ENCODE results near the gene RIOK2. TPM values are rescaled to one million over a fixed set of nuclear protein-coding genes. Genes with fewer than 3 reads are reported as not detected.

RIOK2 gene
- total and polyA plus RNA-seq, 2 donors (not counting 1 experiment from before 2014, with no cell fraction given): 18.2 to 24.6 TPM

- Histone ChIP-seq H3K4me2 (ENCODE audit: extremely low read depth, insufficient read depth, low read length) (no peak overlapping the region), H3K27ac (ENCODE audit: insufficient read depth, low read length) (no peak overlapping the region), H3K4me3 (replicated peaks in 1 of 4; ENCODE audit: control extremely low read depth in 1 of 4, insufficient read depth in 1 of 4, low read depth in 3 of 4, low read length in 4 of 4) (no peak overlapping the region), H3K9me3 (ENCODE audit: control insufficient read depth, insufficient read depth, low read depth, low read length) (no peaks in the 10 kb centered on the region), H4K20me1 (ENCODE audit: control insufficient read depth, extremely low read depth, insufficient read depth, low read length) (no peaks in the 10 kb centered on the region), H3K9ac (ENCODE audit: insufficient read depth, low read length) (no peak overlapping the region), H2AFZ (ENCODE audit: low read length) (no peak overlapping the region), H3K79me2 (ENCODE audit: control insufficient read depth, insufficient read depth, low read length) (no peaks in the 10 kb centered on the region), H3K27me3 (ENCODE audit: control insufficient read depth, insufficient read depth, low read length) (no peaks in the 10 kb centered on the region), H3K4me1 (ENCODE audit: control insufficient read depth, extremely low read depth, insufficient read depth, low read length) (no peaks in the 10 kb centered on the region), H3K36me3 (ENCODE audit: control insufficient read depth, insufficient read depth, low read length) (no peaks in the 10 kb centered on the region)
- no peak for TF ChIP-seq CTCF (conservative IDR thresholded peaks at IDR 0.05 in 1 of 2, IDR thresholded peaks at IDR 0.05 in 1 of 2; ENCODE audit: low read depth in 1 of 2, low read length in 2 of 2)
- TF ChIP-seq EZH2 (IDR thresholded peaks at IDR 0.05; ENCODE audit: low read length, missing control alignments): no peak
- no peak for DNase-seq (ENCODE audit: low read depth in 2 of 2)
Measured at GRCh38 chr5:97208184-97208713, 25.2 kb upstream of the RIOK2 start.

GRCh38 chr5:97194366-97194765, 11.3 kb upstream of the RIOK2 start:
- H3K9me3 ChIP-seq (ENCODE audit: control insufficient read depth, insufficient read depth, low read depth, low read length): no peaks in the 10 kb centered on the region
- H3K4me3 ChIP-seq (replicated peaks in 1 of 4; ENCODE audit: control extremely low read depth in 1 of 4, insufficient read depth in 1 of 4, low read depth in 3 of 4, low read length in 4 of 4): no peak overlapping the region
- H3K79me2 ChIP-seq (ENCODE audit: control insufficient read depth, insufficient read depth, low read length): no peaks in the 10 kb centered on the region
- no peaks in the 10 kb centered on the region for H3K27me3 ChIP-seq (ENCODE audit: control insufficient read depth, insufficient read depth, low read length)
- TF ChIP-seq EZH2 (IDR thresholded peaks at IDR 0.05; ENCODE audit: low read length, missing control alignments) (no peak), CTCF (conservative IDR thresholded peaks at IDR 0.05 in 1 of 2, IDR thresholded peaks at IDR 0.05 in 1 of 2; ENCODE audit: low read depth in 1 of 2, low read length in 2 of 2) (no peak)
- H3K4me2 ChIP-seq (ENCODE audit: extremely low read depth, insufficient read depth, low read length): no peak overlapping the region
- no peak overlapping the region for H3K27ac ChIP-seq (ENCODE audit: insufficient read depth, low read length)
- no peaks in the 10 kb centered on the region for H3K4me1 ChIP-seq (ENCODE audit: control insufficient read depth, extremely low read depth, insufficient read depth, low read length)
- no peak for DNase-seq (ENCODE audit: low read depth in 2 of 2)
- no peaks in the 10 kb centered on the region for H4K20me1 ChIP-seq (ENCODE audit: control insufficient read depth, extremely low read depth, insufficient read depth, low read length)
- H2AFZ ChIP-seq (ENCODE audit: low read length): no peak overlapping the region
- no peaks in the 10 kb centered on the region for H3K36me3 ChIP-seq (ENCODE audit: control insufficient read depth, insufficient read depth, low read length)
- no peak overlapping the region for H3K9ac ChIP-seq (ENCODE audit: insufficient read depth, low read length)

- no peak for DNase-seq (ENCODE audit: low read depth in 2 of 2)
- Histone ChIP-seq H3K9ac (ENCODE audit: insufficient read depth, low read length) (no peak overlapping the region), H3K36me3 (ENCODE audit: control insufficient read depth, insufficient read depth, low read length) (no peaks in the 10 kb centered on the region), H3K4me3 (replicated peaks in 1 of 4; ENCODE audit: control extremely low read depth in 1 of 4, insufficient read depth in 1 of 4, low read depth in 3 of 4, low read length in 4 of 4) (no peak overlapping the region), H3K27me3 (ENCODE audit: control insufficient read depth, insufficient read depth, low read length) (no peaks in the 10 kb centered on the region), H3K27ac (ENCODE audit: insufficient read depth, low read length) (no peak overlapping the region), H2AFZ (ENCODE audit: low read length) (no peak overlapping the region), H3K4me2 (ENCODE audit: extremely low read depth, insufficient read depth, low read length) (no peak overlapping the region), H3K79me2 (ENCODE audit: control insufficient read depth, insufficient read depth, low read length) (no peaks in the 10 kb centered on the region), H3K9me3 (ENCODE audit: control insufficient read depth, insufficient read depth, low read depth, low read length) (no peaks in the 10 kb centered on the region), H4K20me1 (ENCODE audit: control insufficient read depth, extremely low read depth, insufficient read depth, low read length) (no peaks in the 10 kb centered on the region), H3K4me1 (ENCODE audit: control insufficient read depth, extremely low read depth, insufficient read depth, low read length) (no peaks in the 10 kb centered on the region)
- TF ChIP-seq EZH2 (IDR thresholded peaks at IDR 0.05; ENCODE audit: low read length, missing control alignments) (no peak), CTCF (conservative IDR thresholded peaks at IDR 0.05 in 1 of 2, IDR thresholded peaks at IDR 0.05 in 1 of 2; ENCODE audit: low read depth in 1 of 2, low read length in 2 of 2) (no peak)
Measured at GRCh38 chr5:97193355-97193688, 10.3 kb upstream of the RIOK2 start.
